Activated CD8-positive, alpha-beta T cell treated with anti-CD3 and anti-CD28 coated beads for 36 hours (primary cell): ENCODE measurements around the gene NDUFV1. TPM values are rescaled to one million over a fixed set of nuclear protein-coding genes. Genes with fewer than 3 reads are reported as not detected.

ENCODE experiments used
- ATAC-seq: fragments of 200-7000 bp; cut with Tn5 transposase; one replicate; pipeline ENCODE4 v1.10.0; 2021; ENCODE audit warnings: mild to moderate bottlenecking, moderate library complexity
- CTCF ChIA-PET: fragments of 350-600 bp; sonication (Branson Sonifier 250); formaldehyde crosslinking; loops from one replicate; lab custom pipeline; 2021; ENCODE audit warnings: antibody characterized with exemption; lab: Charles Lee
- POLR2A ChIA-PET: fragments of 350-600 bp; sonication (Branson Sonifier 250); formaldehyde crosslinking; loops from one replicate; lab custom pipeline; 2021; ENCODE audit warnings: antibody characterized with exemption; lab: Charles Lee
- DNase-seq: peaks from one replicate; pipeline ENCODE4 v3.0.0-alpha.2; 2020
- H3K27ac Mint-ChIP-seq: one replicate; pipeline ENCODE4 v1.8.0; 2021; ENCODE audit warnings: mild to moderate bottlenecking, mixed read lengths
- H3K27me3 Mint-ChIP-seq: one replicate; pipeline ENCODE4 v1.8.0; 2021; ENCODE audit warnings: mixed read lengths
- H3K36me3 Mint-ChIP-seq: one replicate; pipeline ENCODE4 v1.8.0; 2021; ENCODE audit warnings: low read depth, mixed read lengths
- H3K4me1 Mint-ChIP-seq: one replicate; pipeline ENCODE4 v1.8.0; 2021; ENCODE audit warnings: low read depth, mixed read lengths
- H3K4me3 Mint-ChIP-seq: one replicate; pipeline ENCODE4 v1.8.0; 2021; ENCODE audit warnings: mild to moderate bottlenecking, moderate library complexity, mixed read lengths
- H3K9me3 Mint-ChIP-seq: one replicate; pipeline ENCODE4 v1.8.0; 2021; ENCODE audit warnings: mixed read lengths
- CTCF ChIP-seq: fragments of 200-600 bp; IDR thresholded peaks from one replicate; pipeline ENCODE4 v1.8.0; 2022; ENCODE audit warnings: antibody characterized with exemption, mild to moderate bottlenecking
- intact Hi-C: fragments of 100-400 bp; cut with micrococcal nuclease; formaldehyde crosslinking; loops from one replicate; pipeline ENCODE4 v1.10.0; 2022
- total RNA-seq, 2 experiments: library from RNA; stranded (reverse); gene quantifications; one replicate each; pipeline ENCODE4 v1.2.3, GENCODE V29; 2021

The NDUFV1 gene
- total RNA-seq, 2 experiments from 2014 or later: 315 to 317 TPM

- ATAC-seq: no peak
- Mint-ChIP-seq H3K9me3 (no peaks in the 10 kb centered on the region), H3K36me3 (peaks cover 5% of the 10 kb centered on the region), H3K4me3 (peak overlapping the region; percentile 72), H3K27ac (peak overlapping the region; percentile 74), H3K27me3 (no peaks in the 10 kb centered on the region), H3K4me1 (peaks cover 7% of the 10 kb centered on the region)
- intact Hi-C loops: no loop called here
- TF ChIP-seq CTCF: no peak
- no peak for DNase-seq
- POLR2A ChIA-PET: interaction anchor here (1.0 to 5.9 kb wide), 15 partner anchors 9 to 191 kb away, joined by 3 to 48 read pairs (median 5); partner anchors contain the start of genes ACY3, GSTP1, NDUFV1 and PTPRCAP
- CTCF ChIA-PET: interaction anchor here (0.6 to 8.6 kb wide), 19 partner anchors 9 to 388 kb away, joined by 3 to 127 read pairs (median 4); partner anchors contain the start of genes ACY3, GSTP1 and TBX10
Observed at GRCh38 chr11:67628710-67629385, 22.1 kb downstream of the NDUFV1 start.

- H3K9me3 Mint-ChIP-seq: no peaks in the 10 kb centered on the region
- ATAC-seq (peak; percentile 60), DNase-seq (peak; percentile 94)
- H3K4me1 Mint-ChIP-seq: peaks cover 7% of the 10 kb centered on the region
- peak; percentile 96 for TF ChIP-seq CTCF
- peak within 1 kb of the TSS; percentile 93 for H3K27ac Mint-ChIP-seq
- no peaks in the 10 kb centered on the region for H3K27me3 Mint-ChIP-seq
- POLR2A ChIA-PET: interaction anchor here (0.6 to 5.9 kb wide), 17 partner anchors 8 to 192 kb away, joined by 3 to 48 read pairs (median 5); partner anchors contain the start of genes ACY3, GSTP1, NDUFV1 and PTPRCAP
- H3K4me3 Mint-ChIP-seq: peak within 1 kb of the TSS; percentile 72
- CTCF ChIA-PET: interaction anchor here (0.6 to 8.6 kb wide), 20 partner anchors 10 to 389 kb away, joined by 3 to 127 read pairs (median 4); partner anchors contain the start of genes ACY3, GSTP1 and TBX10
- H3K36me3 Mint-ChIP-seq: peaks cover 5% of the 10 kb centered on the region
- intact Hi-C loops: no loop called here
Observed at GRCh38 chr11:67629386-67630227, 22.9 kb downstream of the NDUFV1 start, which contains the start of gene NUDT8. TSS of gene NUDT8 (minus strand) at chr11:67629937. CDS start at chr11:67629911, 26 bp downstream.

GRCh38 chr11:67630228-67630942 lies 23.6 kb downstream of the NDUFV1 start:
- DNase-seq (peak; percentile 99), ATAC-seq (peak; percentile 83)
- H3K9me3 Mint-ChIP-seq: no peaks in the 10 kb centered on the region
- CTCF ChIA-PET: interaction anchor here (0.9 to 8.6 kb wide), 15 partner anchors 9 to 390 kb away, joined by 3 to 127 read pairs (median 4); partner anchors contain the start of genes ACY3, GSTP1 and TBX10
- POLR2A ChIA-PET: interaction anchor here (0.6 to 5.9 kb wide), 13 partner anchors 12 to 174 kb away, joined by 3 to 48 read pairs (median 5); partner anchors contain the start of genes ACY3, GSTP1 and NDUFV1
- peak overlapping the region; percentile 72 for H3K4me3 Mint-ChIP-seq
- no peaks in the 10 kb centered on the region for H3K27me3 Mint-ChIP-seq
- H3K4me1 Mint-ChIP-seq: peaks cover 7% of the 10 kb centered on the region
- TF ChIP-seq CTCF: peak; percentile 83
- H3K27ac Mint-ChIP-seq: peak overlapping the region; percentile 93
- intact Hi-C loops: no loop called here
- peaks cover 5% of the 10 kb centered on the region for H3K36me3 Mint-ChIP-seq

- Mint-ChIP-seq H3K27me3 (no peaks in the 10 kb centered on the region), H3K4me1 (peaks cover 7% of the 10 kb centered on the region), H3K9me3 (no peaks in the 10 kb centered on the region), H3K4me3 (peak overlapping the region; percentile 72), H3K36me3 (peaks cover 5% of the 10 kb centered on the region), H3K27ac (peak overlapping the region; percentile 55)
- no peak for ATAC-seq
- CTCF ChIA-PET: interaction anchor here (1.0 to 8.6 kb wide), 6 partner anchors 8 to 212 kb away, joined by 3 to 127 read pairs (median 37); partner anchors contain the start of genes ACY3 and TBX10
- POLR2A ChIA-PET: interaction anchor here (1.0 to 5.9 kb wide), 4 partner anchors 16 to 70 kb away, joined by 3 to 48 read pairs (median 7); partner anchors contain the start of gene NDUFV1
- intact Hi-C loops: no loop called here
- peak; percentile 57 for TF ChIP-seq CTCF
- DNase-seq: no peak
Observed at GRCh38 chr11:67630943-67631331, 24.2 kb downstream of the NDUFV1 start.
